Neural cell (in vitro differentiated cells): Measurements from ENCODE around the gene MAB21L4. TPM values are rescaled to one million over a fixed set of nuclear protein-coding genes. Genes with fewer than 3 reads are reported as not detected.

Experiments
- H2AFZ ChIP-seq: fragments of 200-600, 300-800 bp; sonication (generic), shearing (Covaris generic); 2 replicates; pipeline ENCODE4 v1.6.0; 2014; ENCODE audit warnings: low read depth, mild to moderate bottlenecking, antibody characterized with exemption, low read length, moderate library complexity
- H3F3A ChIP-seq: fragments of 200-600 bp; shearing (Covaris generic); 2 replicates; pipeline ENCODE4 v1.6.1; 2016; ENCODE audit warnings: mild to moderate bottlenecking, moderate library complexity, mixed read lengths, antibody characterized with exemption, low read length; ENCODE audit not compliant: insufficient read depth, poor library complexity, severe bottlenecking
- H3K27ac ChIP-seq: fragments of 200-600, 300-800 bp; sonication (generic), shearing (Covaris generic); 2 replicates; pipeline ENCODE4 v1.5.1; 2014; ENCODE audit warnings: mild to moderate bottlenecking, low read length, moderate library complexity
- H3K27me3 ChIP-seq: fragments of 300-800, 200-600 bp; sonication (generic), shearing (Covaris generic); 2 replicates; pipeline ENCODE4 v1.6.0; 2014; ENCODE audit warnings: mild to moderate bottlenecking, low read depth, low read length, moderate library complexity; ENCODE audit not compliant: insufficient read depth
- H3K36me3 ChIP-seq: fragments of 300-800, 200-600 bp; sonication (generic), shearing (Covaris generic); 2 replicates; pipeline ENCODE4 v1.5.1; 2014; ENCODE audit warnings: mild to moderate bottlenecking, antibody characterized with exemption, low read length, moderate library complexity; ENCODE audit not compliant: insufficient read depth
- H3K4me2 ChIP-seq: fragments of 300-800, 200-600 bp; sonication (generic), shearing (Covaris generic); 2 replicates; pipeline ENCODE4 v1.6.0; 2014; ENCODE audit warnings: mild to moderate bottlenecking, low read length
- H3K4me3 ChIP-seq: fragments of 300-800, 200-600 bp; sonication (generic), shearing (Covaris generic); 2 replicates; pipeline ENCODE4 v1.5.1; 2014; ENCODE audit warnings: mild to moderate bottlenecking, low read length, moderate library complexity
- H3K79me2 ChIP-seq: fragments of 200-600 bp; shearing (Covaris generic); replicated peaks from 2 replicates; pipeline ENCODE4 v1.6.0; 2014; ENCODE audit warnings: mild to moderate bottlenecking, low read length, moderate library complexity; ENCODE audit not compliant: insufficient read depth
- H3K9ac ChIP-seq: fragments of 300-800, 200-600 bp; sonication (generic), shearing (Covaris generic); 2 replicates; pipeline ENCODE4 v1.6.1; 2016; ENCODE audit warnings: mild to moderate bottlenecking, low read length, mixed read lengths
- H3K9me2 ChIP-seq: fragments of 200-600 bp; shearing (Covaris generic); 2 replicates; pipeline ENCODE4 v1.6.1; 2016; ENCODE audit warnings: mild to moderate bottlenecking, low read length, mixed read lengths; ENCODE audit not compliant: insufficient read depth
- H3K9me3 ChIP-seq: fragments of 200-600, 300-800 bp; sonication (generic), shearing (Covaris generic); 2 replicates; pipeline ENCODE4 v1.6.1; 2016; ENCODE audit warnings: mild to moderate bottlenecking, mixed run types, low read length, moderate library complexity, mixed read lengths
- H4K20me1 ChIP-seq: fragments of 200-600 bp; shearing (Covaris generic); 2 replicates; pipeline ENCODE4 v1.6.1; 2016; ENCODE audit warnings: mild to moderate bottlenecking, mixed run types; ENCODE audit not compliant: insufficient read depth
- EP300 ChIP-seq: fragments of 450-650 bp; conservative IDR thresholded peaks from 2 replicates; pipeline ENCODE4 v1.6.1; 2014; ENCODE audit warnings: antibody characterized with exemption, mild to moderate bottlenecking, moderate library complexity; ENCODE audit not compliant: poor library complexity, severe bottlenecking
- EZH2 ChIP-seq: fragments of 200-600, 300-800 bp; shearing (Covaris generic), sonication (generic); IDR thresholded peaks from 2 replicates; pipeline ENCODE4 v1.6.1; 2014; ENCODE audit warnings: antibody characterized with exemption, low read length, borderline replicate concordance, mild to moderate bottlenecking; ENCODE audit not compliant: insufficient read depth, poor library complexity, severe bottlenecking
- MXI1 ChIP-seq: fragments of 450-650 bp; conservative IDR thresholded peaks from 2 replicates; pipeline ENCODE4 v1.6.1; 2014; ENCODE audit warnings: antibody characterized with exemption, mild to moderate bottlenecking; ENCODE audit not compliant: poor library complexity, severe bottlenecking
- POLR2AphosphoS5 ChIP-seq: IDR thresholded peaks from 2 replicates; pipeline ENCODE4 v1.6.1; 2012
- RAD21 ChIP-seq: fragments of 450-650 bp; conservative IDR thresholded peaks from 2 replicates; pipeline ENCODE4 v1.6.1; 2014; ENCODE audit warnings: antibody characterized with exemption, mild to moderate bottlenecking, moderate library complexity
- SMC3 ChIP-seq: fragments of 450-650 bp; conservative IDR thresholded peaks from 2 replicates; pipeline ENCODE4 v1.6.1; 2014; ENCODE audit warnings: antibody characterized with exemption, mild to moderate bottlenecking, moderate library complexity; ENCODE audit not compliant: poor library complexity
- TAF1 ChIP-seq: IDR thresholded peaks from 2 replicates; pipeline ENCODE4 v1.6.1; 2012; ENCODE audit warnings: low read depth
- polyA plus RNA-seq: library from polyadenylated mRNA; depleted of rRNA; stranded (reverse); fragments of >200 nt; gene quantifications from 2 replicates; pipeline ENCODE4 v1.2.3, GENCODE V29; 2014
- TF ChIP-seq, protein P1 (sequence below): fragments of 450-650 bp; IDR thresholded peaks from 2 replicates; pipeline ENCODE4 v1.5.1; 2014; ENCODE audit warnings: antibody characterized with exemption, mild to moderate bottlenecking, moderate library complexity; ENCODE audit not compliant: poor library complexity, severe bottlenecking
- TF ChIP-seq, protein P2 (sequence below): IDR thresholded peaks from 2 replicates; pipeline ENCODE4 v1.6.1; 2012; ENCODE audit warnings: borderline replicate concordance

The MAB21L4 gene
- polyA plus RNA-seq, 1 donor from 2014 or later = not detected

DNA sequence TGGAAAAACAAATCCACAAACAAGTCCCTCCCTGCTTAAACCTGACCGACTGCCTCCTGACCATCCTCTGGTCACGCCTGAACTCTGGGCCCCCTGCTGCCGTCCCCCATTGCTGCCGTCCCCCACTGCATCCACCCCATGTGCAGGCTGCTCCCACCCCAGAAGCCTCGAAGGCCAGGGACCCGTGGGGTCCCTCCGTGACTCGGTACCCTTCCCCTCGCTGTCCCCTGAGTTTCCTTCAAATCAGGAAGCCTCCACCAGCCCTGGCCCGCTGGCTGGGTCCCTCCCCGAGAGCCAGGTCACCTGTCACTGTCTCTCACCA lies 45.2 kb downstream of the MAB21L4 start:
- Histone ChIP-seq H3K4me2 (no peak overlapping the region), H3F3A (no peaks in the 10 kb centered on the region), H3K9ac (no peak overlapping the region), H3K27ac (no peak overlapping the region), H2AFZ (no peak overlapping the region), H4K20me1 (no peaks in the 10 kb centered on the region), H3K27me3 (no peaks in the 10 kb centered on the region), H3K9me3 (no peaks in the 10 kb centered on the region), H3K79me2 (no peaks in the 10 kb centered on the region), H3K4me3 (no peak overlapping the region), H3K36me3 (no peaks in the 10 kb centered on the region), H3K9me2 (no peaks in the 10 kb centered on the region)
- TF ChIP-seq, protein P1, sequence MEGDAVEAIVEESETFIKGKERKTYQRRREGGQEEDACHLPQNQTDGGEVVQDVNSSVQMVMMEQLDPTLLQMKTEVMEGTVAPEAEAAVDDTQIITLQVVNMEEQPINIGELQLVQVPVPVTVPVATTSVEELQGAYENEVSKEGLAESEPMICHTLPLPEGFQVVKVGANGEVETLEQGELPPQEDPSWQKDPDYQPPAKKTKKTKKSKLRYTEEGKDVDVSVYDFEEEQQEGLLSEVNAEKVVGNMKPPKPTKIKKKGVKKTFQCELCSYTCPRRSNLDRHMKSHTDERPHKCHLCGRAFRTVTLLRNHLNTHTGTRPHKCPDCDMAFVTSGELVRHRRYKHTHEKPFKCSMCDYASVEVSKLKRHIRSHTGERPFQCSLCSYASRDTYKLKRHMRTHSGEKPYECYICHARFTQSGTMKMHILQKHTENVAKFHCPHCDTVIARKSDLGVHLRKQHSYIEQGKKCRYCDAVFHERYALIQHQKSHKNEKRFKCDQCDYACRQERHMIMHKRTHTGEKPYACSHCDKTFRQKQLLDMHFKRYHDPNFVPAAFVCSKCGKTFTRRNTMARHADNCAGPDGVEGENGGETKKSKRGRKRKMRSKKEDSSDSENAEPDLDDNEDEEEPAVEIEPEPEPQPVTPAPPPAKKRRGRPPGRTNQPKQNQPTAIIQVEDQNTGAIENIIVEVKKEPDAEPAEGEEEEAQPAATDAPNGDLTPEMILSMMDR = no peak
- TF ChIP-seq MXI1 (no peak), EP300 (no peak), SMC3 (no peak), TAF1 (no peak), POLR2AphosphoS5 (no peak), RAD21 (no peak), EZH2 (no peak)
- TF ChIP-seq, protein P2, sequence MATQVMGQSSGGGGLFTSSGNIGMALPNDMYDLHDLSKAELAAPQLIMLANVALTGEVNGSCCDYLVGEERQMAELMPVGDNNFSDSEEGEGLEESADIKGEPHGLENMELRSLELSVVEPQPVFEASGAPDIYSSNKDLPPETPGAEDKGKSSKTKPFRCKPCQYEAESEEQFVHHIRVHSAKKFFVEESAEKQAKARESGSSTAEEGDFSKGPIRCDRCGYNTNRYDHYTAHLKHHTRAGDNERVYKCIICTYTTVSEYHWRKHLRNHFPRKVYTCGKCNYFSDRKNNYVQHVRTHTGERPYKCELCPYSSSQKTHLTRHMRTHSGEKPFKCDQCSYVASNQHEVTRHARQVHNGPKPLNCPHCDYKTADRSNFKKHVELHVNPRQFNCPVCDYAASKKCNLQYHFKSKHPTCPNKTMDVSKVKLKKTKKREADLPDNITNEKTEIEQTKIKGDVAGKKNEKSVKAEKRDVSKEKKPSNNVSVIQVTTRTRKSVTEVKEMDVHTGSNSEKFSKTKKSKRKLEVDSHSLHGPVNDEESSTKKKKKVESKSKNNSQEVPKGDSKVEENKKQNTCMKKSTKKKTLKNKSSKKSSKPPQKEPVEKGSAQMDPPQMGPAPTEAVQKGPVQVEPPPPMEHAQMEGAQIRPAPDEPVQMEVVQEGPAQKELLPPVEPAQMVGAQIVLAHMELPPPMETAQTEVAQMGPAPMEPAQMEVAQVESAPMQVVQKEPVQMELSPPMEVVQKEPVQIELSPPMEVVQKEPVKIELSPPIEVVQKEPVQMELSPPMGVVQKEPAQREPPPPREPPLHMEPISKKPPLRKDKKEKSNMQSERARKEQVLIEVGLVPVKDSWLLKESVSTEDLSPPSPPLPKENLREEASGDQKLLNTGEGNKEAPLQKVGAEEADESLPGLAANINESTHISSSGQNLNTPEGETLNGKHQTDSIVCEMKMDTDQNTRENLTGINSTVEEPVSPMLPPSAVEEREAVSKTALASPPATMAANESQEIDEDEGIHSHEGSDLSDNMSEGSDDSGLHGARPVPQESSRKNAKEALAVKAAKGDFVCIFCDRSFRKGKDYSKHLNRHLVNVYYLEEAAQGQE = no peak

DNA sequence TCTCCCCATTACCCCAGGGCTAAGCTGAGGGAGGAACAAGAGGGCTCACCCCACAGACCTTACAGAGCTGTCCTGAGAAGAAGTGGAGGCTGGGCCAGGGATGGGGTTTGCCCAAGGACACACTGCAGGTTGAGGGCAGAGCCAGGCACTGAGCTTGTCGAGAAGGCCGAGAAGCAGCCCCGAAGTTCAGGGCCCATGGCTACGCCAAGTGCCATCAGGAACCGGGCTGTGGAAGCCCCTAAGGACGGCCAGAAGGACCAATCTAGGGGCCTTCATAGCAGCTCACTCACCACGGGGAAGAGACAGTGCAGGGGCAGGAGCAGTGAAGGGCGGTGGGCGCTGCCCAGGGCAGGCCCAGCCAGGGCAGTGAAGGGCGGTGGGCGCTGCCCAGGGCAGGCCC lies 45.9 kb downstream of the MAB21L4 start:
- Histone ChIP-seq H2AFZ (no peak overlapping the region), H3K79me2 (no peaks in the 10 kb centered on the region), H3K27me3 (no peaks in the 10 kb centered on the region), H3K9me3 (no peaks in the 10 kb centered on the region), H3F3A (no peaks in the 10 kb centered on the region), H3K27ac (no peak overlapping the region), H3K36me3 (no peaks in the 10 kb centered on the region), H3K9ac (no peak overlapping the region), H3K9me2 (no peaks in the 10 kb centered on the region), H4K20me1 (no peaks in the 10 kb centered on the region), H3K4me3 (no peak overlapping the region), H3K4me2 (no peak overlapping the region)
- no peak for TF ChIP-seq EZH2
- no peak for TF ChIP-seq EP300
- no peak for TF ChIP-seq TAF1
- TF ChIP-seq POLR2AphosphoS5 = no peak
- no peak for TF ChIP-seq MXI1
- TF ChIP-seq RAD21 = no peak
- TF ChIP-seq SMC3 = no peak
- TF ChIP-seq, protein P2 = no peak
- TF ChIP-seq, protein P1 = no peak
